Muscle of back (tissue), 13 donors: ENCODE measurements around the gene PITHD1. TPM values are rescaled to one million over a fixed set of nuclear protein-coding genes. Genes with fewer than 3 reads are reported as not detected.
A peak's percentile ranks its signal among the peaks of the same experiment; 100 is the strongest.
"Not testable (repeated sequence)": the region's sequence is repeated elsewhere in the genome, so short reads cannot be mapped to it uniquely, and the experiment has no call there.

ENCODE experiments used
- DNase-seq, 3 donors: peaks; one replicate each; pipeline versions ENCODE4 v3.0.0 to v3.0.0-alpha.2; 2013
- long read RNA-seq, 9 donors: transcript quantifications; one replicate each; lab custom pipeline, GENCODE V29; 2026
- polyA plus RNA-seq, 10 donors: library from polyadenylated mRNA; unstranded; fragments of 120-200 nt; gene quantifications; one replicate each; pipeline ENCODE4 v1.2.1, GENCODE V29; 2013; ENCODE audit not compliant: insufficient read length in 10 of 10

Gene PITHD1, protein sequence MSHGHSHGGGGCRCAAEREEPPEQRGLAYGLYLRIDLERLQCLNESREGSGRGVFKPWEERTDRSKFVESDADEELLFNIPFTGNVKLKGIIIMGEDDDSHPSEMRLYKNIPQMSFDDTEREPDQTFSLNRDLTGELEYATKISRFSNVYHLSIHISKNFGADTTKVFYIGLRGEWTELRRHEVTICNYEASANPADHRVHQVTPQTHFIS
- polyA plus RNA-seq, result 10 to 100 TPM; 34.6 to 43.7 (median 37.8) TPM
- long read RNA-seq, donor 1, transcript PITHD1-201 (6 exons, 1,603 nt), result major isoform, 12 of 12 reads
- long read RNA-seq, donor 1, partial matches to known transcripts, result 0 of 12 reads
- long read RNA-seq, donor 1, other reads (novel, unspliced or antisense), result 0 of 12 reads
- long read RNA-seq, donor 2, transcript PITHD1-201 (6 exons, 1,603 nt), result major isoform, 6 of 6 reads
- long read RNA-seq, donor 2, partial matches to known transcripts, result 0 of 6 reads
- long read RNA-seq, donor 2, other reads (novel, unspliced or antisense), result 0 of 6 reads
- long read RNA-seq, donor 3, result 0 reads
- long read RNA-seq, donor 4, transcript PITHD1-201 (6 exons, 1,603 nt), result major isoform, 9 of 9 reads
- long read RNA-seq, donor 4, partial matches to known transcripts, result 0 of 9 reads
- long read RNA-seq, donor 4, other reads (novel, unspliced or antisense), result 0 of 9 reads
- long read RNA-seq, donor 5, transcript PITHD1-201 (6 exons, 1,603 nt), result major isoform, 10 of 10 reads
- long read RNA-seq, donor 5, partial matches to known transcripts, result 0 of 10 reads
- long read RNA-seq, donor 5, other reads (novel, unspliced or antisense), result 0 of 10 reads
- long read RNA-seq, donor 6, transcript PITHD1-201 (6 exons, 1,603 nt), result major isoform, 8 of 8 reads
- long read RNA-seq, donor 6, partial matches to known transcripts, result 0 of 8 reads
- long read RNA-seq, donor 6, other reads (novel, unspliced or antisense), result 0 of 8 reads
- long read RNA-seq, donor 7, transcript PITHD1-201 (6 exons, 1,603 nt), result major isoform, 7 of 7 reads
- long read RNA-seq, donor 7, partial matches to known transcripts, result 0 of 7 reads
- long read RNA-seq, donor 7, other reads (novel, unspliced or antisense), result 0 of 7 reads
- long read RNA-seq, donor 8, partial matches to known transcripts, result 0 of 4 reads
- long read RNA-seq, donor 8, other reads (novel, unspliced or antisense), result 0 of 4 reads
- long read RNA-seq, donor 9, partial matches to known transcripts, result 0 of 1 reads
- long read RNA-seq, donor 9, other reads (novel, unspliced or antisense), result 0 of 1 reads

DNA sequence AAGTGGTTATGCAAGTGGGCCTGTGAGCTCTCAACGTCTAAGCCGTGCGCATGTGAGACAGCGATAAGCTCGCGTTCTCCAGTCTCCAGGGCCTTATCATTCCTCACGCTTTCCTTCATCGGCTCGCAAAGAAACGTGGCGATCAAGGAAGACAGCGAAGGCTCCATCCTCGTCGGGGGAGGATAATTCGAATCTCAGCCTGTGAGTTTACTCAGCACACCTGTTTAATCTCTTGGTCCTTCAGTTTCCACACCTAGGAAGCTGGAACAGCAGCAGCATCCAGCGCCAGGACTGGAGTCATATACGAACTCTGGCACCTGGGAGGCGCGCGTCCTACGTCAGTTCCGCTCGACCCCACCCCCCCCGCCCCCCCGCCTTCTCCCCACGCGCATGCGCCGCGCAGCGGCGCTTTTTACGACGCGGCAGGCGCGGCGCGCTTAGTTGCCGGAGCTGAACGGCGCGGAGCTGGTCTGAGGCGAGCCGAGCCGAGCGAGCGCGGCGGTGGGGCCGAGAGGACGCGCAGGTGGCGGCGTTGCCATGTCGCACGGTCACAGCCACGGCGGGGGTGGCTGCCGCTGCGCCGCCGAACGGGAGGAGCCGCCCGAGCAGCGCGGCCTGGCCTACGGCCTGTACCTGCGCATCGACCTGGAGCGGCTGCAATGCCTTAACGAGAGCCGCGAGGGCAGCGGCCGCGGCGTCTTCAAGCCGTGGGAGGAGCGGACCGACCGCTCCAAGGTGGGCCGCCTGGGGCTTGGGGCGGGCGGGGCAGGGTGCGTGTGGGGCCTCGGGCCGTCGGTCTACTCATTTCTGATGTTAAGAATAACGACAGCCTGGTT lies at the start of gene PITHD1:
TSS of gene PITHD1 (plus strand) at position 440 of the 836 bp plus-strand sequence. CDS start at position 538, 98 bp downstream.
- peak; percentile 82 to 94 (median 91) for DNase-seq

DNA sequence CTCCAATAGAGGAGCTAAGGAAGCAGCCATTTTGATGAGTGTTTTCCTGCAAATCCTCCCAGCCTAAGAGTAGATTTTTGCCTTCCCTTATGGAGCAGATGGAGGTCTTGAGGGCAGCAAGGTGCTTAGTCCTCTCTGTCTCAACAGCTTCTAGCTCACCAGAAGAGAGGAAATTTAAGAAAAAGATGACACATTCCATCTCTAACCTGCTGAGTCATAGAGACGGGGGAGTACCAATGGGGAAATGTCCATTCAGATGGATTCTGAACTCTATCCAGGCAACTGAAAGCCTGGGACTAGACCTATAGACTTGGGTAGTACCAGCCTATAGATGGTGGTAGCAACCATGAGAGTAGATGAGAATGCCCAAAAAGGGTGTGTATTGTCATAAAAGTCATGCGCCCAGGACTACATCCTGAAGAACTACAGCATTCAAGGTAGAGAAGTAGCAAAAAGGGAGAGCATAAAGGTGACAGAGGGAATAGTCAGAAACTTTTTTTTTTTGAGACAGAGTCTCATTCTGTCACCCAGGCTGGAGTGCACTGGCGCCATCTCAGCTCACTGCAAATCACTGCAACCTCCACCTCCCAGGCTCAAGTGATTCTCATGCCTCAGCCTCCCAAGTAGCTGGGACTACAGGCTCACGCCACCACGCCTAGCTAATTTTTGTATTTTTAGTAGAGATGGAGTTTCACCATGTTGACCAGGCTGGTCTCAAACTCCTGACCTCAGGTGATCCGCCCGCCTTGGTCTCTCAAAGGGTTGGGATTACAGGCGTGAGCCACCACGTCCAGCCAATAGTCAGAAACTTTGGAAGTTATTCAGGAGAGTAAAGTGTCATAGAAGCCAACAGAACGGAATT lies 45.6 kb upstream of the PITHD1 start:
- DNase-seq, result no peak

DNA sequence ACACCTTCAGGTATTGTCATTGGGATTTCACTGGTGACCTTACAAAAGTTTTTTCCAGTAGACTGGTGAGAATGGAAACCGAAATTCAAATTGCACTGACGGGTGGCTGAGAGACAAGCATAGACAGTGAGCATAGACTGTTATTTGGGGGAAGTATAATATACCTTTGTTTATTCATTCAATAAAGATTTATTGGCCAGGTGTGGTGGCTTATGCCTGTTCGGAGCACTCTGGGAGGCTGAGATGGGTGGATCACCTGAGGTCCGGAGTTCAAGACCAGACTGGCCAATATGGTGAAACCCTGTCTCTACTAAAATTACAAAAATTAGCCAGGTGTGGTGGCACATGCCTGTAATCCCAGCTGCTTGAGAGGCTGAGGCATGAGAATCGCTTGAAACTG lies 44.9 kb upstream of the PITHD1 start:
- not testable (repeated sequence) for DNase-seq

DNA sequence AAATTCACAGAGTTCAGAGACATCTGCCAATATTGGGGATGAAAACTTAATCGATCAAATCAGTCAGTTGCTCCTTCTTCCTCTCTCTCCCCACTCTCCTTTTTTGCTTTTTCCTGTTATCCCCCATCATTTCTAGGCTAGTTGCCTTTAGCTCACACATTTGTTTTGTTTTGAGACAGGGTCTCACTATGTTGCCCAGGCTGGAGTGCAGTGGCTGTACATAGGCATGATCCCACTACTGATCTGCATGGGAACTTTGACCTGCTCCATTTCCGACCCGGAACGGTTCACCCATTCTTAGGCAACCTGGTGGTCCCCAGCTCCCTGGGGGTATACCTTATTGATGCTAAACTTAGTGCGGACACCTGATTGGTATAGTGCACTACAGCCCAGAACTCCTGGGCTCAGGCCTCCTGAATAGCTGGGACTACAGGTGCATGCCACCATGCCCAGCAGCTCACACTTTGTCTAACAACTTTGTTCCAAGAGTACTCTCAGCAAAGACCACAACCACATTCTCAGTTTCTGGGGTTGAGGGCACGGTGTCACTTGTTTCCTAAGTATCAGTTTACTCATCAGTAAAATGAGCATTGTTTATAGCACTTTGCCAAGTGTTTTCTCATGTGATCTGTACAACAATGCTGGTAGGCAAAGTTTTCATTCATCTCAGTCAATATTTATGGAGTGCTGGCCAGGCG lies 41.6 kb upstream of the PITHD1 start:
- DNase-seq, result no peak

DNA sequence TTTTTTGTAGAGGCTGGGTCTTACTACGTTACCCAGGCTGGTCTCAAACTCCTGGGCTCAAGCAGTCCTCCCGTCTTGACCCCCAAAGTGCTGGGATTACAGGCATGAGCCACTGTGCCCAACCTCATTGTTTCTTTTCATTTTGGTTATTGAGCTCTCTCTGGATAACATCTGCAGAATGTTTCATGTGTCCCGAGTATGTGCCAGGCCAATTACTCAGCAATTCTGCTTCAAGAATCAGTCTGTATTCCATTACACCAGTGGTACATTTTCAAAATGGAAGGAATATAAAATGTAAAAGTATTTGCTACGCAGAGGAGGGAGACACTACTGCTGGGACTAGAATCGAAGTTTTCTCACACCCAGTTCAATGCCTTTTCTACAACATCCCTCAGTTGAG lies 36.6 kb upstream of the PITHD1 start:
- no peak for DNase-seq

DNA sequence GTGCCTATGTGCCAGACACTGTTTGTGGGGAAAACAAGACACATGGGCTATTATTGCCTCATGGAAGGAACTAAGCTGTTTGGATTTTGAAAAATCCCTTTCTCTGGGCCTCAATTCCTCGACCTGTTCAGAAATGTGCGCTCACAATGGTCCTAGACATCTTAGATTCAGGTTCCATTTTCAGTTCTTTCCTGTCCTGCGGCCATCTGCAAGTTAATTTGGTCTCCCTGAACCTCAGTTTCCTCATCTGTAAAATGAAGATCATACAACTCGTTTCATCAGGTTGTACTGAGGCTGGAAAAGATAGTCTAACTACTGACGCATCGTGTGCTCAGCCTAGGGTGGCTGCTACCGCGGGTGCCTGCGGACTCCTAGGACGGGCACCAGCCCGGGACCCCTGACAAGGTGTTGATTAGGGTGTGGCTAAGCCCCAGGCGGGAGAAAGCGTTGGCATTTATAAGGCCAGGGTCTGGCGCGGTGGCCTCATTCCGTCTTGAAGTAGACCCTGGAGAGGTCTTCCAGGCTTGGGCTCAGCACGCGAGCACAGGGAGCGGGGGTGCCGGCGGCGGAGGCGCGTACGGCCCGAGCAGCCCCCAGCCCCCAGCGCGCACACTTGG lies 35.4 kb upstream of the PITHD1 start:
- no peak for DNase-seq

DNA sequence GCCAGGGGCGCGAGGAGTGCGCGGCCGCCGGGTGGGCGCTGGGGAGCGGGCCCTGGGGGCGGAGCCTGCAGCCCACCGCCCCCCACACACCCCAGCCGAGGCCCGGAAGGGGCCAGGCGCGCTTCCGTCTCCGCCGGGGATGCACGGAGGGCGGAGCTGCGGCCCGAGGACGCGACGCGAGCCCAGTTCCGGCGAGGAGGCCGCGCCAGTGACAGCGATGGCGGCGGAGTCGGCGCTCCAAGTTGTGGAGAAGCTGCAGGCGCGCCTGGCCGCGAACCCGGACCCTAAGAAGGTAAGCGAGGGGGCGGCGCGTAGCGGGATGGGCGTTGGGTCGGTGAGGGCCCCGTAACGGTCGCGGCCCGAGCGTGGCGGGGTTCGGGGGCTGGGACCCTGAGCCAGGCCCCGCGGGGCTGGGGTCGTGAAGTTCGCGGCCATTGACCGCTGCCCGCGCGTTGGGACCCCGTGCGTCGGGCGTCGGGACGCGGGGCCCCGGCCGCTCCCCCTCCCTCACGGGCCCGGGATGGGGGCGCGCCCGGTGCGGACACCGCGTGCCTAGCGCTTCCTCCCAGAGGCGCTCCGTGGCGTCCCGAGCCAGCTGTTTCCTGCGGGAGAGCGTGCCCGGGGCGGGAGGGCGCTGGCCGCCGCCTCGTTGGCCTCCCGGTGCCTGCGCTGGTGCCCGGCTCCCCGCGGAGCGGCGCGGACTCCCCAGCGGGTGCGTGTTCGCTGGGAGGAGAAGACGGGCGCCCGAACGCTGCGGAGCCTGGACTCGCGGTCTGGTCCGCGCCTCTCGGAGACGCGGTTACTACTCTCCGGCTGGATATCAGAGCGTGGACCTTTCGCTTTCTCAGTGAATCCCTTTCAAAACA lies 34.7 kb upstream of the PITHD1 start, which contains the start of gene ELOA:
TSS of gene ELOA (plus strand) at position 185 of the 866 bp plus-strand sequence. CDS start at position 218, 33 bp downstream.
- DNase-seq, result peak; percentile 71 to 93 (median 83)

DNA sequence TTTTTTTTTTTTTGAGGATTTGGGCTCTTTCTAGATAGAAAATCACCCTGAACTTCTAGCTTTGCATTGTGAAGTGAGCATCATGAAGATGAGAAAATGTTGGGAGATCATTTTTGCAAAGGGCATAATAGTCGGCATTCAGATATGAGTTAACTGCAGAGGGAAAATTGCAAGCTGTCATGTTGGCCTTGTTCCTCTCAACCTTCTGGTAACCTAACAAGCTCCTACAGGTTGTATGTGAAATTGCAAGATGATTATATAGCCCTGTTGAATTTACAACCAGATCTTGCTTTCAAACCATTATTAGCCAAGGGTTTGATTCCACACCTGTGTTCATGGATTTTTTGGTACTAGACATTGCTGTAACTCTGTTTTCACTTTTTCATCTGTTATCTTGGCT lies 32.7 kb upstream of the PITHD1 start:
- DNase-seq, result no peak

DNA sequence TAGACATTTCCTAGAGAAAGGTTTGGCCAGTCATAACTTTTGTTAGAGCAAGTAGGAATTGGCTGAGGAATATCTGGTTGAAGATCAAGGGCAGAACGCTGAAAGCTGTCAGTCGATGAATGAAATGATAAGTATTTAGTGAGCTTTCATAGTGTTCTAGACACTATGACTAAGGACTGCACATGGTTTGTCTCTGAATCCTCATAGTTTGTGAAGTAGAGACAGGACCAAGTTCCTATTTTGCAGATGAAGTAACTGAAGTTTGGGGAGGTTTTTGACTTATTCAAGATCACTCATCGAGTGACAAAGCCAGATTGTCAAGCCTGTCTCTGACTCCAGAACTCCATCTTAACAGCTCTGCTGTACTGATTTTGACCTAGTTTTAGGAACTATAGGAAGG lies 30.2 kb upstream of the PITHD1 start:
- no peak for DNase-seq

DNA sequence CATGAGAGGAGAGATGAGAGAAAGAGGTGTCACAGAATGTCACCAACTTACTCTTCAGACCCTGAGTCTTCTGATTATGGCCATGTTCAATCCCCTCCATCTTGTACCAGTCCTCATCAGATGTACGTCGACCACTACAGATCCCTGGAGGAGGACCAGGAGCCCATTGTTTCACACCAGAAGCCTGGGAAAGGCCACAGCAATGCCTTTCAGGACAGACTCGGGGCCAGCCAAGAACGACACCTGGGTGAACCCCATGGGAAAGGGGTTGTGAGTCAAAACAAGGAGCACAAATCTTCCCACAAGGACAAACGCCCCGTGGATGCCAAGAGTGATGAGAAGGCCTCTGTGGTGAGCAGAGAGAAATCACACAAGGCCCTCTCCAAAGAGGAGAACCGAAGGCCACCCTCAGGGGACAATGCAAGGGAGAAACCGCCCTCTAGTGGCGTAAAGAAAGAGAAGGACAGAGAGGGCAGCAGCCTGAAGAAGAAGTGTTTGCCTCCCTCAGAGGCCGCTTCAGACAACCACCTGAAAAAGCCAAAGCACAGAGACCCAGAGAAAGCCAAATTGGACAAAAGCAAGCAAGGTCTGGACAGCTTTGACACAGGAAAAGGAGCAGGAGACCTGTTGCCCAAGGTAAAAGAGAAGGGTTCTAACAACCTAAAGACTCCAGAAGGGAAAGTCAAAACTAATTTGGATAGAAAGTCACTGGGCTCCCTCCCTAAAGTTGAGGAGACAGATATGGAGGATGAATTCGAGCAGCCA lies 27.0 kb upstream of the PITHD1 start:
- DNase-seq, result no peak

DNA sequence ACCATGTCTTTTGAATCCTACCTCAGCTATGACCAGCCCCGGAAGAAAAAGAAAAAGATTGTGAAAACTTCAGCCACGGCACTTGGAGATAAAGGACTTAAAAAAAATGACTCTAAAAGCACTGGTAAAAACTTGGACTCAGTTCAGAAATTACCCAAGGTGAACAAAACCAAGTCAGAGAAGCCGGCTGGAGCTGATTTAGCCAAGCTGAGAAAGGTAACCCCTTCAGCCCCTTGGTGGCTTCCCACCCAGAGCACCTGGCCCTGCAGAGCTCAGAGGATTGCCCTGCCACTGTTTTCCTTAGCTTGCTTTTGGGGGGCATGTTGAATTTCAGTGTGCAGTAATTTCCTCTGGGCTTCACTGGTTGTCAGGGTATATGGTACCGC lies 26.4 kb upstream of the PITHD1 start:
- DNase-seq, result no peak

DNA sequence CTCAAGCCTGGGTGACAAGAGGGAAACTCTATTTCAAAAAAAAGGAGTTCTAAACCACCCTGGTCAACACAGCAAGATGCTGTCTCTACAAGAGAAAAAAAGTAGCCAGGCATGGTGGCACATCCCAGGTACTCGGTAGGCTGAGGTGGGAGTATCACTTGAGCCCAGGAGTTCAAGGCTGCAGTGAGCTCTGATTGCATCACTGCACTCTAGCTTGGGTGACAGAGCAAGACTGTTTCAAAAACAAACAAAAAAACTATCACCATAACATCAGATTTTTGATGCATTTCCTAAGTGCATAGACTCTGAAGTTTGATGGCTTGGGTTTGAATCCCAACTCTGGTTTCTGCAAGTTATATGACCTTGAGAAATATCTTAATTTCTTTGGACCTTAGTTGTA lies 25.3 kb upstream of the PITHD1 start:
- DNase-seq, result no peak

DNA sequence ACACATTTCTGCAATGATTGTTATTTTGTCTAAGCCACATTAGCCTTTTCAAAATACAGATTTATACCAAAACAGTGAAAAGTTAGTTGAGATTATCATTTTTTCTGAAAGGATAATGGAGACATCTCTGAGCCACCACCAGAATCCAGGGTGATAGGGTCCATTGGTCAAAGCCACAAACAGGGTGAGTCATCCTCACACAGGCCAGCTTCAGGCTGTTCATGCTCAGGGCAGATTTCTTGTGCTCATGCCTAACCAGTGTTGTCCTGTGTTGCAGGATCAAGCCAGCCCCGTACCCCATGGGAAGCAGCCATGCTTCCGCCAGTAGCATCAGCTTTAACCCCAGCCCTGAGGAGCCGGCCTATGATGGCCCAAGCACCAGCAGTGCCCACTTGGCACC lies 21.5 kb upstream of the PITHD1 start:
- DNase-seq, result no peak

DNA sequence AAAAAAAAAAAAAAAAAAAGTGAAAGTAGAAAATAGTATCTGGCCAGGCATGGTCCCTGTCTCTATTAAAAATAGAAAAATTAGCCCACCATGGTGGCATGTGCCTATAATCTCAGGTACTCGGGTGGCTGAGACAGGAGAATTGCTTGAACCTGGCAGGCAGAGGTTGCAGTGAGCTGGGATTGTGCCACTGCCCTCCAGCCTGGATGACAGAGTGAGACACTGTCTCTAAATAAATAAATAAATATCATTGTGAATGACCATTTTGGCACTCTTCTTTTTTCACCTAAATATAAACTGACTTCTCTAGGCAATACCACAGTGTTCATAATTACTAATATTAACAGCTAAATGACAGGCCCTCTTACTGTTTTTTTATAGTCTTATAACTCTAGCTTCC lies 20.4 kb upstream of the PITHD1 start:
- DNase-seq, result no peak

DNA sequence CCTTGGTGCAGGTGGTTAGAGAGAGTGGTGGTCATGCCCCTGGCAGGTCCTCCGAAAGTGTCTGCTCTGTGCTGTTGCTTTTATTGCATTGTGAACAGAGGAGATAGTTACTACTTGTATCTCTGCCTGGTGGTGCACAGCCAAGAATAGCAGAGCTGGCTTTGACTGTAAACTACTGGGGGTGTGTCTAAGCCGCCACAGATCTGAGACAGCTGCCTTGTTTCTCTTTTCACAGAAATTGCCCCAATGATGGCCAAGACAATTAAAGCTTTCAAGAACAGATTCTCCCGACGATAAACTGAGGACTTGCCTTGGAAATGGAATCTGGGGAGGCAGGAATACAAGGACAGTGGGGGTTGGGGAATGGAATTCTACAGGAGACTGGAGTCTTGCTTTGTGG lies 18.9 kb upstream of the PITHD1 start:
- DNase-seq, result no peak

DNA sequence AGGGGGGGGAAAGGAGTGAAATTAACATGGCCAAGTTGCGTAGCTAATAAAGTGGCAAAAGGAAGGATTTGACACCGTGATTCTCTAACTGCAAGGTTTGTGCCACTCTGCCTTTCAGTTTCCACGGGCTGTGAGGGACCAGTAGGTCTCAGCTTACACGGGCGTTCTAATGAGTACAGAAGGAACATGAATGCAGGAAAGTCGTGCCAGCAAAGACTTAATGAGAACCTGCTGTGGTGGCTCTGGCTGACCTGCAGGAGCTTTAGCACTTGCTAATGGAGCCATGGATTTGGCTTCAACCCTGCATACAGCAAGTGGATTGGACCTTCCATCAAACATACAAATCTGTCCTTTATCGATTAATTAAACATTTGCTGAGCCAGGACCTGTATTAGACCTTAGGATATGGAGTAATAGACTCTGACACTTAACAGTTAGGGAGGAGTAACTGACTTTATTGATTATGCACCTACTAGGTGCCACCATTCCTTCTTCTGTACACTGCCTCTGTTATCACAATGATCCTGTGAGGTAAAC lies 15.1 kb upstream of the PITHD1 start:
- DNase-seq, result no peak

DNA sequence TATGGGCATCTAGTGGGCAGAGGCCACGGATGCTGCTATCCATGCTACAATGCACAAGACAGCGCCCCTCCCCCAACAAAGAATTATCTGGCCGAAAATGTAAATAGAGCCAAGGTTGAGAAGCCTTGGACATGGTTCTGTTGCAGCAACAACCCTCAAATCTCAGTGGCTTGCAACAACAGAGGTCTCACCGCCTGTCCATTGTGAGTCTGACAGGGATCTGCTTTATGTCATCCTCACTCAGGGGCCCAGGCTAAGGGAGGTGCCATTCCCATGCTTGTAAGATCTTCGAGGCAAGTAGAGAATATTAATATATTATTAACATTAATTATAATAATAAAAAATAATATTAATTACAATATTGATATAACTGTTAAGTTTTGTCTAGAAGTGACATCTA lies 9.5 kb upstream of the PITHD1 start:
- DNase-seq, result no peak
